ENCODE data around the gene MKX.
A peak's percentile ranks its signal among the peaks of the same experiment; 100 is the strongest.

MKX gene

DNA sequence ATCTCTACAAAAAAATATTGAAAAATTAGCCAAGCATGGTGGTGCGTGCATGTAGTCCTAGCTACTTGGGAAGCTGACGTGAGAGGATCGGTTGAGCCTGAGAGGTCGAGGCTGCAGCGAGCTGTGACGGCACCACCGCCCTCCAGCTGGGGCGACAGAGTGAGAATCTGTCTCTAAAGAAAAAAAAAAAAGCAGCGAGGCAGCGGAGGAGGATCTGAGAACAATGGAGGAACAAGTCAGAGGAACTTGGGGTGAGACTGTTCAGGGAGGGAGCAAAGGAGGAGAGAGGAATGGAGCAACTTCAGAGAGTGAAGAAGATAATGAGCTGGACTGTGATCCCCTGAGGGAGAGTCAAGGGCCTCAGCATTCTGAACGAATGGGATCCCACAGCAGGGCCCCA, 85.4 kb downstream of the MKX start:
- no peaks in the 10 kb centered on the region for H3K9me3 ChIP-seq (ENCODE audit: insufficient read depth, low read depth, low read length)
- TF ChIP-seq EZH2phosphoT487 (IDR thresholded peaks at IDR 0.05; ENCODE audit: borderline replicate concordance): no peak
- TF ChIP-seq, protein P1, sequence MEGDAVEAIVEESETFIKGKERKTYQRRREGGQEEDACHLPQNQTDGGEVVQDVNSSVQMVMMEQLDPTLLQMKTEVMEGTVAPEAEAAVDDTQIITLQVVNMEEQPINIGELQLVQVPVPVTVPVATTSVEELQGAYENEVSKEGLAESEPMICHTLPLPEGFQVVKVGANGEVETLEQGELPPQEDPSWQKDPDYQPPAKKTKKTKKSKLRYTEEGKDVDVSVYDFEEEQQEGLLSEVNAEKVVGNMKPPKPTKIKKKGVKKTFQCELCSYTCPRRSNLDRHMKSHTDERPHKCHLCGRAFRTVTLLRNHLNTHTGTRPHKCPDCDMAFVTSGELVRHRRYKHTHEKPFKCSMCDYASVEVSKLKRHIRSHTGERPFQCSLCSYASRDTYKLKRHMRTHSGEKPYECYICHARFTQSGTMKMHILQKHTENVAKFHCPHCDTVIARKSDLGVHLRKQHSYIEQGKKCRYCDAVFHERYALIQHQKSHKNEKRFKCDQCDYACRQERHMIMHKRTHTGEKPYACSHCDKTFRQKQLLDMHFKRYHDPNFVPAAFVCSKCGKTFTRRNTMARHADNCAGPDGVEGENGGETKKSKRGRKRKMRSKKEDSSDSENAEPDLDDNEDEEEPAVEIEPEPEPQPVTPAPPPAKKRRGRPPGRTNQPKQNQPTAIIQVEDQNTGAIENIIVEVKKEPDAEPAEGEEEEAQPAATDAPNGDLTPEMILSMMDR (conservative IDR thresholded peaks at IDR 0.05; ENCODE audit: low read length): no peak
- no peak overlapping the region for H3K4me2 ChIP-seq (ENCODE audit: low read depth, low read length, poor library complexity, severe bottlenecking)
- 0 out of 2 replicates have a peak overlapping the region, but pooled peaks have one; percentile 40 for H2AFZ ChIP-seq (ENCODE audit: low read length)
- H4K20me1 ChIP-seq (ENCODE audit: insufficient read depth, low read length, poor library complexity, severe bottlenecking): no peaks in the 10 kb centered on the region
- H3K4me3 ChIP-seq (ENCODE audit: low read length, poor library complexity, severe bottlenecking): no peak overlapping the region
- no peaks in the 10 kb centered on the region for H3F3A ChIP-seq (ENCODE audit: low read depth)
- H3K36me3 ChIP-seq (ENCODE audit: insufficient read depth, low read length): no peaks in the 10 kb centered on the region
- no peaks in the 10 kb centered on the region for H3K79me2 ChIP-seq (ENCODE audit: insufficient read depth, low read length)
- H3K4me1 ChIP-seq (ENCODE audit: insufficient read depth, low read length, poor library complexity, severe bottlenecking): peaks cover 18% of the 10 kb centered on the region
- no peaks in the 10 kb centered on the region for H3K27me3 ChIP-seq (ENCODE audit: insufficient read depth, low read length, poor library complexity, severe bottlenecking)
- no peak overlapping the region for H3K9ac ChIP-seq (ENCODE audit: low read depth, low read length, poor library complexity, severe bottlenecking)
- H3K9me2 ChIP-seq (replicated peaks; ENCODE audit: low read depth, low read length): no peaks in the 10 kb centered on the region

DNA sequence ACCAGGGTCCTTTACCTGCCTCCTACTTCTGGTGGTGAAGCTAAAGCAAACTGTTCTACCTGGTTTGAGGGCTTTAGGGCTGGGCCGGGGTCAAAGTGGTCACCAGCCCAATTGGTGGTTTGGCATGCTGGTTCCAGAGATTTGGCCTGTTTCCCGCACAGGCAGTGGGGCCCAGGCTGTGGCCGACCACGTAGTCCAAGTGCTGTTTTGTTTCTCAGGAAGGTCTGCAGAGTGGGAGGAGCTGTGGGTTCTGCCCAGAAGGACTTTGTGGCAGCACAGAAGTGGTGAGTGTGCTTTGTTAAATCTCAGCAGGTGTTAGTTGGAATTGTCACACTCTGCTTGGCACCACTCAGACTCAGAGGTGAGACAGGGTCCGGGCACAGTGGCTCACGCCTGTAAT, 85.8 kb downstream of the MKX start:
- Histone ChIP-seq H3K36me3 (ENCODE audit: insufficient read depth, low read length) (no peaks in the 10 kb centered on the region), H4K20me1 (ENCODE audit: insufficient read depth, low read length, poor library complexity, severe bottlenecking) (no peaks in the 10 kb centered on the region), H3K9me3 (ENCODE audit: insufficient read depth, low read depth, low read length) (no peaks in the 10 kb centered on the region), H2AFZ (ENCODE audit: low read length) (no peak overlapping the region), H3F3A (ENCODE audit: low read depth) (no peaks in the 10 kb centered on the region), H3K79me2 (ENCODE audit: insufficient read depth, low read length) (no peaks in the 10 kb centered on the region), H3K9ac (ENCODE audit: low read depth, low read length, poor library complexity, severe bottlenecking) (no peak overlapping the region), H3K4me3 (ENCODE audit: low read length, poor library complexity, severe bottlenecking) (no peak overlapping the region), H3K9me2 (replicated peaks; ENCODE audit: low read depth, low read length) (no peaks in the 10 kb centered on the region), H3K4me1 (ENCODE audit: insufficient read depth, low read length, poor library complexity, severe bottlenecking) (peaks cover 18% of the 10 kb centered on the region), H3K4me2 (ENCODE audit: low read depth, low read length, poor library complexity, severe bottlenecking) (no peak overlapping the region), H3K27me3 (ENCODE audit: insufficient read depth, low read length, poor library complexity, severe bottlenecking) (no peaks in the 10 kb centered on the region)
- TF ChIP-seq, protein P1 (conservative IDR thresholded peaks at IDR 0.05; ENCODE audit: low read length): no peak
- TF ChIP-seq EZH2phosphoT487 (IDR thresholded peaks at IDR 0.05; ENCODE audit: borderline replicate concordance): no peak

DNA sequence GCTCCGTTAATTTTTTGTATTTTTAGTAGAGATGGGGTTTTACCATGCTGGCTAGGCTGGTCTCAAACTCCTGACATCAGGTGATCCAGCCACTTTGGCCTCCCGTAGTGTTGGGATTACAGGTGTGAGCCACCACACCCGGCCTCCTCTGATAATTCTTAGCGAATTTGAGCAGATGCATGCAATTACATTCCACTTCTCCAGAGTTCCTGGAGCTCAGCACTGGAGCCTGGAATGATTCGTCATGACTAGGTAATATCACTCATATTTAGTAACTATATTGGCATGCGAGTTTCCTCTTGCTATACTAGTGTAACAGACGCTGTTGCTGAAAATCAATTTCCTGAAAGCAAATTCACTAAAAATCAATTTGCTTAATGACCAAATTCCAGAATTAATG, 86.8 kb downstream of the MKX start:
- no peaks in the 10 kb centered on the region for H3F3A ChIP-seq (ENCODE audit: low read depth)
- no peak overlapping the region for H3K4me2 ChIP-seq (ENCODE audit: low read depth, low read length, poor library complexity, severe bottlenecking)
- H3K9ac ChIP-seq (ENCODE audit: low read depth, low read length, poor library complexity, severe bottlenecking): no peak overlapping the region
- H3K36me3 ChIP-seq (ENCODE audit: insufficient read depth, low read length): no peaks in the 10 kb centered on the region
- no peaks in the 10 kb centered on the region for H4K20me1 ChIP-seq (ENCODE audit: insufficient read depth, low read length, poor library complexity, severe bottlenecking)
- H3K4me3 ChIP-seq (ENCODE audit: low read length, poor library complexity, severe bottlenecking): no peak overlapping the region
- H3K79me2 ChIP-seq (ENCODE audit: insufficient read depth, low read length): no peaks in the 10 kb centered on the region
- no peak for TF ChIP-seq EZH2phosphoT487 (IDR thresholded peaks at IDR 0.05; ENCODE audit: borderline replicate concordance)
- H3K4me1 ChIP-seq (ENCODE audit: insufficient read depth, low read length, poor library complexity, severe bottlenecking): peaks cover 16% of the 10 kb centered on the region
- no peaks in the 10 kb centered on the region for H3K9me3 ChIP-seq (ENCODE audit: insufficient read depth, low read depth, low read length)
- no peak overlapping the region for H2AFZ ChIP-seq (ENCODE audit: low read length)
- no peaks in the 10 kb centered on the region for H3K9me2 ChIP-seq (replicated peaks; ENCODE audit: low read depth, low read length)
- H3K27me3 ChIP-seq (ENCODE audit: insufficient read depth, low read length, poor library complexity, severe bottlenecking): no peaks in the 10 kb centered on the region

DNA sequence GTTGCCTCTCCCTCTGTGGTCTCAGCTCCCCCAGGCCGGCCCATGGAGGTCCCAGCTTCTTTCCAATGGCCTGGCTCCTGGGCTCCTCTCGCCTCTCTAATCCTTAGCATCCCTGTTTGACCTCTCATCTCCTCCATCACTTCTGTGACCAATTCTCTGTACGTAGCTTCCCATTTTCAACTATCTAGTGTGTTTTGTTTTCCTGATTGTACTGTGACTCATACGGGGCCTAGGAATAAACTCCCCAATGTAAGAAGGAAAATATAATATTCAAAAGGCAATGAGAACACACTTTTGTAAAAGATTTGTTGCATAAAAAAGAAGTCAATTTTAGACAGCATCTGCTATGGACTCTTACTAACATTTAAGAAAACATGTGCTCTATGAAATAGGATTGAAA, 90.3 kb downstream of the MKX start:
- no peak for TF ChIP-seq EZH2phosphoT487 (IDR thresholded peaks at IDR 0.05; ENCODE audit: borderline replicate concordance)
- TF ChIP-seq, protein P1 (conservative IDR thresholded peaks at IDR 0.05; ENCODE audit: low read length): no peak
- Histone ChIP-seq H3K4me1 (ENCODE audit: insufficient read depth, low read length, poor library complexity, severe bottlenecking) (peaks cover 4% of the 10 kb centered on the region), H3K9ac (ENCODE audit: low read depth, low read length, poor library complexity, severe bottlenecking) (no peak overlapping the region), H3K27me3 (ENCODE audit: insufficient read depth, low read length, poor library complexity, severe bottlenecking) (no peaks in the 10 kb centered on the region), H2AFZ (ENCODE audit: low read length) (no peak overlapping the region), H3K4me2 (ENCODE audit: low read depth, low read length, poor library complexity, severe bottlenecking) (no peak overlapping the region), H3K4me3 (ENCODE audit: low read length, poor library complexity, severe bottlenecking) (no peak overlapping the region), H3F3A (ENCODE audit: low read depth) (no peaks in the 10 kb centered on the region), H3K36me3 (ENCODE audit: insufficient read depth, low read length) (no peaks in the 10 kb centered on the region), H3K9me3 (ENCODE audit: insufficient read depth, low read depth, low read length) (no peaks in the 10 kb centered on the region), H3K79me2 (ENCODE audit: insufficient read depth, low read length) (no peaks in the 10 kb centered on the region), H4K20me1 (ENCODE audit: insufficient read depth, low read length, poor library complexity, severe bottlenecking) (no peaks in the 10 kb centered on the region), H3K9me2 (replicated peaks; ENCODE audit: low read depth, low read length) (no peaks in the 10 kb centered on the region)
